ENCODE measurements around the gene ANAPC7.
"Not testable (repeated sequence)": the region's sequence is repeated elsewhere in the genome, so short reads cannot be mapped to it uniquely, and the experiment has no call there.

The ANAPC7 gene

DNA sequence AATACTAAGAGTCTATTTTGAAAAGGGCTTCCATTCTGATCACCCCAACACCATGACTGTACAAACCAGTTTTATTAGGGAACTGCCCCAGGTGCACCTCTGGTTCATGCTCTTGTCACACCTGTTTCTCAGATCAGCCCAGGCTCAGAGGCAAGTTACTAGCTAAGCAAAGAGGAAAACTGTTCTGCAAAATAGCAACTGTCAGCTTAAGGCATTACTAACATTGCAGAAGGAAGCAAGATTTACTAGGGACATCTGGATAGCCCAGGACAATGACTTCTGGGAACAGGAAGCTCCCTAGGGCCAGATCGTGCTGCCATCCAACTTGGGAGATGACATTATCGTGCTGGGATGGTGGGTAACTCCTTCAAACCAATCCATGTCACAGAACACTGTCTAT is 30.1 kb downstream of the ANAPC7 start:
- DNase-seq: no peak

DNA sequence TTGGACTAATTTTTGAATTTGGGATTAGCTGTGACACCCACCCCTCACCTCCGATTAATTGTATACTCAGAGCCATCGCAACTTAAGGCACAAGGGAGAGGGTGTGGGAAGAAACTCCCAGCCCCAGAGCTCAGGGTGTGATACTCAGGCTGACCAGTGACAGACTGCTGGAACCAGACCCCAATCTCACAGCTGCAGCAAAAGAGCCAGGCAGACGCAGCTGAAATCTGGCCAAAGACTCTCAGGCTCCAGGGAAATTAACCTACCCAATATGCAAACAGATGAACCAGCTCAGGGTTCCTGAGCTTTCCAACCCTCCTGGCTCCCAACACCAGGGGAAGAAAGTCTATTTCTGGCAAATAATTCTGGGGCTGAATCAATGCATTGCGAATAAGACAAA is 30.5 kb downstream of the ANAPC7 start:
- no peak for DNase-seq

DNA sequence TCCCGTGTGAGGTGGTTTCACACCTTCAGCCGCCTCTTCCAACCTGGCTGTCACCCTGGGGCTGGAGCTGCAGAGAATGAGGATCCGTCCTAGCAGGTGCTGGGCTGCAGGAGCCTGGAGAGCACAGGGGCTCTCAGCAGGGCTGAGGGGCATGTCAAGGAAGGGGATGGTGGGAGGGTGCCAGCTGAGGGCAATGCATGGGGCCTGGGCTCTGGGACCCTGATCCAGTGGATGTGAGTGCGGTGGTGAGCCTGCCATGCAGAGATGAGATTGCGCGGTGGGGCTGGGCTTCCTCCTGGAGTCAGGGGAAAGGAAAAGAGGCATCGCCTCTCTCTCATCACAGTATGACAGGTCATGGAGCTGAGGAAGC is 31.5 kb downstream of the ANAPC7 start:
- no peak for DNase-seq

DNA sequence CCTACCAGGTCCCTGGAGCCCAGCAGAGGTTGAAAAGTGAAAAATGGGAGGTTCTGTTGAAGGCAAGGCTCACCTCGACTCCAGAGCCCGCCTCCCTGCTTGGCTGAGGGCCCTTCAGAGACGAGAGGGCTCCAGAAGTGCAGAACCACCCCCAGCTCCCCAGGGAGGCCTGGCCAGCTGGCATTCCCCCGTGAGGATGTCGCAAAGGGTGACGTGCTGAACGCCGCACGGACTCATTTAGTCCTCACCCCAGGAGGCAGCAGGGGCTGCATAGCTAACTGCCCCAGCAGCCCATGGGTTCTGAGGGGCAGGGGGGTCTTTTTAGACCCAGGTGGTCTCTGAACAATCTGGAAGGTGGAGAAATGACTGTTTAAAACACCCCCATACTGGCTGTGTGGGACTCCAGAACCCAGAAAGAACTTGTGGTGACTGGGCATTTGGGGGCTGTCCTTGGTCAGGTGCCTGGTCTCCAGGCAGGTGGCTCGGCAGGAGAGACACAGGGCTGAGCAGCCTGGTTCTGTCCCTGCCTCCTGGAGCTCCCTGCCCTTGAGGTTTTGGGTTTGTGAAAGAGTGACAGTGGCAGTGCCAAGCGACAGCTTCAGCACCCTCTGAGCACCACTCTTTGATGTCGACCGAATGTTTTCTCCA is 32.0 kb downstream of the ANAPC7 start:
- DNase-seq: no peak

DNA sequence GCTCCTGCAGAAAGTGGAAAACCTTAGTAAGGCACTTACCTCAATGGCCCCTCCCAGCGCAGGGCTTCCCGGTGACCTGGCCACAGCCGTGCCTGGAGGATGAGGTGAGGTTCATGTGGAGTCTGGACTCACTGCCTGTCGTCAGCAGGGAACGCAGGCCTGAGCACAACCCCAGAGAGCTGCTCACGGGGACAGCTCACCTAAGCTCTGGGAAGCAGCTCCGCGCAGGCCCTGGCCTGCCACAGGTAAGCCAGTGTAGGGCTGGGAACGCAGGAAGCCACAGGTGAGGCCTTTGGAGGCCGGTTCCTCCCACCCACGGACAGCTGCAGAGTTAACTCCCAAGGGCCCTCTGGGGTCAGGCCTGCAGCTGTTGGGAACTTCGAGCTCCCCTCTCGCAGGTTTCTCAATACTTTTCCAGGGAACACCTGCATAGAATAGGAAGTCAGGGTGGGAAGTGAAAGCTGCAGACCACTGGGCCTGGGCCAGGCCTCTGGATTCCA is 32.7 kb downstream of the ANAPC7 start:
- DNase-seq: no peak

DNA sequence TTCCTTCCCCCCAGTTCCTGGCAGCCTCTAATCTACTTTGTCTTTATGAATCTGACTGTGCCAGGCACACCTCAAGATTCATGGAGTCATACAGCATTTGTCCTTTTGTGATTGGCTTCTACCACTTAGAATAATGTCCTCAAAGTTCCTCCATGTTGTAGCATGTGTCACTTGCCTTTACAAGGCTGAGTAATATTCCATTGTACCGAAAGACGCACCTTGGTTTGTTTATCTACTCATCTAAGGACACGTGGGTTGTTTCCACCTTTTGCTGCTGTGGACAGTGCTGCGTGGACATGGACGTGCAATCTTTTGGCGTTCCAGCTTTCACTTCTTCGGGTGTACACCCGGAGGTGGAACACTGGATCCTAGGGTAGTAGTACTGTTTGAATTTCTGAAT is 33.5 kb downstream of the ANAPC7 start:
- DNase-seq: no peak

DNA sequence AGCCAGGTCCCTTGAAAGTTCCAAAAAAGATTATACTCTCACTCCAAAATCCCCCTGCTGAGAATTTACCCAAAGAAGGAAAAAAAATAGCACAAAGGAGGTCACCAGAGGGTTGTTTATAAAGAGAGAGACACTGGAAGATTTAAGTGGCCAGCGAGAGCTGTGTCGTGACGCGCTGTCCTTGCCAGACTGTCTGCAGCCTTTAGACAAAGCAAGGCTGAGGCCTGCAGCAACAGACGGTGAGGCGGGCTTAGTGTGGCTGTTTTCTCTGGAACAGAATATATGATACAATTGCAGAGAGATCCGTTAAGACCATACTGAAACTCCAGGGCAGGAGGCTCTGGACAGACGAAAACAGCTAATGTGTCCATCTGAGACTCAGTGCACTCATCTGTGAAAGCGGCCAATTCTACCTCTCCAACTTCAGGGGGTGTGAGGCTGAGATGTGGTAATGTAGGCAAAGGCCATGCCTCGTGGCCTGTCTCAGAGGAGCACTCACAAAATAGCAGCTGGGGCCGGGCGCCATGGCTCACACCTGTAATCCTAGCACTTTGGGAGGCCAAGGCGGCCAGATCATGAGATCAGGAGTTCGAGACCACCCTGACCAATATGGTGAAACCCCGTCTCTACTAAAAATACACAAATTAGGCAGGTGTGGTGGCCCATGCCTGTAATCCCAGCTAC is 36.2 kb downstream of the ANAPC7 start:
- DNase-seq: no peak

DNA sequence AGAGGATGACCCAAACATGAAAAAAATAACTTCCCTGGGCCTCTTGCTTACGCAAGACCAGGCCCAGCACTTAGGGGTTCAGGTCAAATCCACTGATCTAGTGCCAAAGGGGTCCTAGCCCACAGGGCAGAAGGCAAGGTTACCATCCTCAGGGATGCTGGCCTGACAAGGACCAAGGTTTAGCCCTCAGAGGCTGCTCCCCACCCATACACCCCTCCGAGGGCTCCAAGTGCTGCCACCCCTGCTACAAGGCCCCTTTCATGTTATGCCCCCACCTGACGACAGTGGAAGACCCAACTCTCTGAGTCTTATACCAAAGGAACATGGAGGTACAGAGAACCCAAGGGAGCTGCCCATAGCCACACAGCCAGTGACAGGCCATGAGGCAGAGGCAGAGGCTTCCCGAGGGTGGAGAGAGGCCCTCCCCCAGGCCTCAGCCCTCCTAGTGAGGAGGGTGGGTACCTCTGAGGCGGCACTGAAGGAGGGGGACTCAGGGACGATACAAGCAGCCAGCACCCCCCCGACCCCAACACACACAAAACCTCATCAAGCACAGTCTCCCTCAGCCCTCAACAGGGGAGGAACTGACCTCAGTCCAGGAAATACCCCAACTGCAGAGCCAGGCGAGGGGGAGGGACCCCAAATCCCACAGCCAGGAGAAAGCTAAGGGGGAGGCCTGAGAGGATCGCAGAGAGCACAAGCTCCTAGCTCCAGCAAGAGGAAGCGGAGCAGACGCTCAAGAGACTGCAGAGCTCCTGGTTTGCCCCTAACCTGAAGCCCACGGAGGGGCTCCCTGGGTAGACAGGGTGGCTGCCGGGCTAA is 37.0 kb downstream of the ANAPC7 start:
- DNase-seq: no peak

DNA sequence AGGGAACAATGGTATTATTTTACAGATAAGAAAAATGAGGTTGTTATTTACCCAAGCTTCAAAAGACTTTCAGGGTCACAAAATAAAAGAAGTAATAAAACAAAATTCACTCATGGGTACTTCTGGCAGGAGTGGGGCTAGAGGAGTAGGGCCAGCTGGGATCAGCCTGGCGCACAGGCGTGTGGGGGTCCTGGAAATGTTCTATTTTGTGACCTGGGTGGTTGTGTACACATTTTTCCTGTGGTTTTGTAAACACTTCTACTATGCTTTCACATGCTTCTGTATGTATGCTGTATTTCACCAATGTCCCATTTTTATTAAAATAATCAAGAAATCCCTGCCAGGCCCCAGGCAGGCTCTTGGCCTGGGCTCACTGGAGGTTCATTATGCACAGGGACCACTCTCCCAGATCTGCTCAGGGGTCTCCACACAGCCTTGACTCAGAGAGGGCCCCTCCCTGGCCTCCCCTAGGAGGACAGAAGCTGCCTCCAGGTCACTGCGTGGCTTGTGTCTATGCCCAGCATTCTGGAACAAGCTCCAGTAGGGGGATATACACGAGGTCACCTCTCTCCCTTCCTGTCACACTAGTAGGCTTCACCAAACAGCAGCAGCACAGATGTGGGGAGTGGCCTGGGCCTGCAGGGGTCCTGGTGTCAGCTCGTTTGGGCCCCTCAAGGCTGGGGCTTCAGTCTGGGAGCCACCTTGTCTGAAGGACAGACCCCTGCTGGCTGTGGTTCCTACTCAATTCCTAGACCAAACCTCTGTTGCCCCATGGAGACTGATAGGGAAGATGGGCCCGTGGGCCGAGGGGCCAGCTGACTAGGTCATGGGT is 37.8 kb downstream of the ANAPC7 start:
- DNase-seq: no peak

DNA sequence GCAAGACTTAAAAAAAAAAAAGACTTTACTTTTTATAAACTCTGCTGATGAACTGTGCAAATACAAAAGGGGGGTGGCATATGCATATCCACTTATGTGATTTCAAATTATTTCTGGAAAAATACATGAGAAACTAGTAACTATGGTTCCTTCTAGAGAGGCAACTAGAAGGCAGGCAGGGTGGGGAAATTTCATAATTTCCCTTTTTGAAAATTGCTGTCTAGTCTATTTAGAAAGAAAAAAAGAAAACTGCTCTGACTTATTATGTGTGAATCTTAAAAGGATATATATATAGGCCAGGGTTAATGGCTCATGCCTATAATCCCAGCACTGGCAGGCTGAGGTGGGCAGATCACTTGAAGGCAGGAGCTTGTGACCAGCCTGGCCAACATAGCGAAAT is 42.3 kb downstream of the ANAPC7 start:
- no peak for DNase-seq

DNA sequence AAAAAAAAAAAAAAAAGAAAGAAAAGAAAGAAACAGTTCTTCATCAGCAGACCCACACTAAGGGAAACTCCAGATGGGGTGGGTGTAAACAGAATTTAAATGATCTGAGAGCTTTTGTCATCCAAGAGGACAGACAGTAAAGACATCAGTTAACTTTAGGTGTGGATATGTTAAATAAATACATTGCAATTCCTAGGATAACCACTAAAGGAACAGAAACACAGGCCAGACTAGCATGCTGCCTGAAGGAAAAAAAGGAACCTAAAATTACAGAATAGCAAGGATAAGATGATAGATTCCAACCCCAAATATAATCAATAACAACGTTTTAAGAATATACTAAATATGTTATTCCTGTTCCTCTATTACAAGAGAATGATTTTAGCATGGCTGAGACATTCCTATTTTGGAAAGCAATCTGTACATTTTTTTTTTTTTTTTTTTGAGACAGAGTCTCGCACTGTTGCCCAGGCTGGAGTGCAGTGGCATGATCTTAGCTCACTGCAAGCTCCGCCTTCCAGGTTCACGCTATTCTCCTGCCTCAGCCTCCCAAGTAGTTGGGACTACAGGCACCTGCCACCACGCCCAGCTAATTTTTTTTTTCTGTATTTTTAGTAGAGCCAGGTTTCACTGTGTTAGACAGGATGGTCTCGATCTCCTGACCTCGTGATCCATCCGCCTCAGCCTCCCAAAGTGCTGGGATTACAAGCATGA is 45.0 kb downstream of the ANAPC7 start:
- not testable (repeated sequence) for DNase-seq

DNA sequence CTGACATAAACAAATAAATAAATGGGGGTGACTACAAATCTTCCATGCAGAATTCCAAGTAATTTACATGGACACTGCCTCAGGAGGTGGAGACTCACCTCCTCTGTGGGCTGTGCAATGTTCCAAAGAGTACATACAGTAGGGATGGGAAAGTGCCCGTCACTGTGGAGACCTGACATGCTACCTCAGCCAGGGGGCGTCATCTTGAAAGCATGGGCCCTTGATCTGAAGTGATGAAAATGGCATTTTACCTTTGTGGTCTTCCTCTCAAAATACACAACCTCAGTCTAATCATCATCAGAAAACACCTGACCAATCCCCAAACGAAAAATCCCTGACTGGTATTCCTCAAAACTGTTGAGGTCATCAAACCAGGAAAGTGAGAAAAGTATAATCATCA is 48.4 kb downstream of the ANAPC7 start:
- DNase-seq: peak in 1 of 2 donors; percentile 34

DNA sequence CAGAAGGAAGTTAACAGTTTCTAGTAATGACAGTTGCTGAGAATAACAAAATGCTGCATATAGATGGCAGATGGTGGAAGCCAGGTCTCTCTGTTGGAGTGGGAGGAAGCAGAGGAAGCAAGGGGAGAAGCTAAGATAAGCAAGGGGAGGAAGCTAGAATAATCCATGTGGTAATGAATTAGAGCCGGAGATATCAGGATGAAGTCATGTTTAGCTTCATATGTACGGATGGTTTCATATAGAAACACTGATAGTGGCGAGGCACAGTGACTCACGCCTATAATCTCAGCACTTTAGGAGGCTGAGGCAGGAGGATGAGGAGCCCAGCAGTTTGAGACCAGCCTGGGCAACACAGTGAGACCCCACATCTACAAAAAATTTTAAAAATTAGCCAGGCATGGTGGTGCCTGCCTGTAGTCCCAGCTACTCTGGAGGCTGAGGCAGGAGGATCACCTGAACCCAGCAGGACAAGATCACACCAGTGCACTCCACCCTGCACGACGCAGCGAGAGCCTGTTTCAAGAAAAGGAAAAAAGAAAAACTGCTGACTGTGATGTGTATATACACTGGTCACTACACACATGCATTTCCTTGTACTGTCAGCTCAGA is 49.2 kb downstream of the ANAPC7 start:
- DNase-seq: no peak

DNA sequence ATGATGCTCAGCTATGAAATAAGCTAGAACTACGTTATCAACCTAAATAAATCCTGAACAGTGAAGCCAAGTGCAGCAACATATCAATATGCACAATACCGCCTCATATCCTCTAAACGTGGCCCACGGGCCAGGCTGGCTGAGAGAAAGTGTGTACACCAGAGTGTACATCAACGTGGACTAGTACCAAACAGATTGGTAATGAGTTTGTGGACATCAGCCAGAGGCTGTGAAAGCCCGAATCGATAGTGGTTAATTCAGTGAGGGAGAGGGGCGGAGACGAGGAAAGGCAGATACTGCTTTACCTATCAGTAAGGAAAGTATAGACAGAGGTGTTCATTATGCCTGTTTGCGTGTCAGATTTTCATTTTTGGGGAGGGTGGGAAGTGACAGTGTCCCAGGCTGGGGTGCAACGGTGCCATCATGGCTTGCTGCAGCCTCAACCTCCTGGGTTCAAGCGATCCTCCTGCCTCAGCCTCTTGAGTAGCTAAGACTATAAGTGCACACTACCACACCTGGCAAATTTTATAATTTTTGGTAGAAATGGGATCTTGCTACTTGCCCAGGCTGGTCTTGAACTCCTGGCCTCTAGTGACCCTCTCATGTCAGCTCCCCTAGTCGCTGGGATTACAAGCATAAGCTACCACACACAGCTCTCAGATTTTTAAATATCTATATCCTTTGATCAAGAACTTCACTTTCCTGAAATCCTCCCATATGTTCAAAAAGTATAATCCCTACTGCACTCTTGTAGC is 50.1 kb downstream of the ANAPC7 start:
- no peak for DNase-seq

DNA sequence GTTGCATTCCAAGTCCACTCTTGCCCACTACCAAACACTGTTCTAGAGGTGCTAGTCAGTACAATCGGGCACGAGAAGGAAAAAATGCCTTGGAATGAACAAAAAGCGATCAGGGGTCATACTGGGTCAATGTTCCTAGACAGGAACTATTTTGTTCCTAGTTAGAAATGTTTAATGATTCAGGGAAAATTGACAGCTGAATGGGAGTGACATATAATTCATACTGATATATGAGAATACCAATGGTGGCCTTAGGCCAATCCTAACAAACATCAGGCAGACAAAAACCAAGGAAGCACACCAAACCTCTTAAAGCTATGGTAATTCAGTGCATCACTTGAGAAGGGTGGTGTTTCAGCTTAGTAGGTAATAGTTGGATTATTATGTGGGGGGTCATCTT is 51.1 kb downstream of the ANAPC7 start:
- DNase-seq: no peak

DNA sequence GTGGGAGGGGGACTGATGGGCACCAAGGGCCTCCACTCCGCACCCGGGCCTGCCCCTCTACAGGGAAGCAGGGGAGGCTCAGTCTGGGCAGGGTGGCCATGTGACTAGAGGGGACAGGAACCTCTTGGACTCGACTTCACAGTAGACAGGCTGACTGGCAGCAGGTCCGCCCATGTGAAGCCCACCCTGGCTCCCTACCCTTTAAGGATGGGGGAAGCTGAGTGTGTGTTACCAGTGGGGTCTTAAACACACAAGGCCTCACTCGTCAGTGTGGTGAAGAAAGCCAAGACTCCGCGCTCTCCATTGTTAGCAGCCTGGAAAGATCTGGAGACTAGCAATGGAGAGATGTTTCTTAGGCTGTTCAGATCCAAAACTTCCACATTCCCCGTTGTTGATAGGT is 52.4 kb downstream of the ANAPC7 start:
- DNase-seq: no peak

DNA sequence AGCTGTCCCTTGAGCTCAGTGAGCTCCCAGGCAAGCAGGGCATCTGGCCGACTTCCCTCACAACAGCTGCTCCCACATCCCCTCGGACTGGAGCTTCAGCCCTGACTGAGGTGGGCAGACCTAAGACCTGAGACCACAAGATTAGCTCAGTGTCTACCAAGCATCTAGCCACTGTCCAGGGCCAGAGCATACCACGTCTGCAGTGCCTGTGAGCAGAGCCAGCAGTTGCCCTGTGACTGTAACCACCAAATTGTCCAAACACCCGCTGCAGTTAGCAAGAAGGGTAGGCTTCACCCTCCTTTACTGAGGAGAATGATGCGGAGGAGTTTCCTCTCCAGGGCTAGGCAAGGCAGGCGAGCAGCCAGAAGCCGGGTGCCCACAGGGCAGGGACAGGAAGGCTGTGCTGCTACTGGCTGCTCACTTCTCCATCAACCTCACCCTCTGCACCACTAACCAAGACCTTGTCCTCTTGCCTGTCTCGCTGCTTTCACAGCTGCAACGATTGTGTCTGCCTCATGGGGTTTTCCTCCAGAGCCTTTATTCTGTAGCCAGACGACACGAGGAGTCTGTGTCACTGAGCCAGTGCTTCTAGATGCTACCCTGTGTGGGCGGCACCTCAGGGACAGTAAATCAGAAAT is 53.9 kb downstream of the ANAPC7 start:
- DNase-seq: peak; percentile 44 to 46

DNA sequence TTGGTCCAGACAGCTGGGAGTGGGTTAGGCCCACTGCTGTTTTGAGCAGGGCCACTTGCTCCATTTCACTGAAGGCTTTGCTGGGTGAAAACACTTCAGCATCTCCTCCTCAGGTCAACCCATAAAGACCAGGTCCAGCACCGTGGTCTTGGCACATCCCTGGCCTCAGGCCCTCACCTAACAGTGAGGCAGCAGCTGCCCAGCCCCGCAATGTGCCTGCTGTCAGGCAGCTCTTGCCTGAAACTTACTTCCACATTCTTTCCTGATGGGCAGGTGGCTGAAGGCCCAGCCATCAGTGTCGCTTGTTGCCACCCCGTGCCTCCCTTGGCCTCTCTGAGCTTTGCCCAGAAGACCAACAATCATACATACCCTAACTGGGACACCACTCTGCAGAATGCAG is 54.4 kb downstream of the ANAPC7 start:
- DNase-seq: no peak

DNA sequence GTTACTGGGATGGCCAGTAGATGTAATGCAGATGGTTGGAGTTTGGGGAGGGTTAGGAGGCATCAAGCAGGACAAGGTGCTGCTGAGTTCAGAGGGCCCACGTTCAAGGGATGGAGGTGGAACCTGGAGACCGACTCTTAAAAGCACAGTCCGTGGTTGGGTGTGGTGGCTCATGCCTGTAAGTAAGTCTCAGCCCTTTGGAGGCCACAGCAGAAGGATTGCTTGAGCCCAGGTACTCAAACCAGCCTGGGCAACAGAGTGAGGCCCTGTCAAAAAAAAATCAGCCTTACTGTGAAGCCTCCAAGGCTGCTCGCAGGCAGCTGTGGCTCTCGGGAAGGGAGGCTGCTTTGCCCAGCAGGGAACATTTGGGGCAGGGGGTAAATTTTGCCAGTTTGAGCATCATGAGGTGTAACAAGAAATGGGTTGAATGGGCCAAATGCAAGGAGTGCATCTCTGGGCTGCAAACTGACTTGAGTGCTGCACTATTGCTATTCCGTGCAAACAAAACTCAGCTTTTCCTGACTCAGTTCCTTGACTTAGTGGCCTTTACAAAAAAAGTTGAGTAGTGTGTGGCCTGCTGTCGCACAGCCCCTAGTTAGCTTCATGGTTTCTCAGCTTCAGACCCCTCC is 55.0 kb downstream of the ANAPC7 start:
- DNase-seq: no peak

DNA sequence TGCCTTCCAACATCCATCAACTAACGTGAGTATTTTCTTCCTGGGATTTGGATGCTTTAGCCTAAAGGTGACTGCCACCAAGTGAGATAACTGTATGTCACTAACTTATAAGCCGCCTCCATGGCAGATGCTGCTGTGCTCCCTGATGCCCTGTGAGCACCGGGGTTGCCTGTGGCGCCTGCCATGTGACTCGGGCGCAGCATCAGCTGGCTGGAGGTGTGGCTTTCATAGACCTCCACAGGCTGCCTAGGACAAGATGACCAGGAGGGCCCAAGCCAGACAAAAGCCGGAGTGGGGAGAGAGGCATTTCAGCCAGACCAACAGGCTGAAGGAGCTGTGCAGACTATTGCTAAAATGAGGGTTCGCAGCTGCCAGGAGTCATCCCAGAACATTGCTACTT is 55.7 kb downstream of the ANAPC7 start:
- no peak for DNase-seq

Data from stimulated activated CD4-positive, alpha-beta T cell treated with anti-CD3 and anti-CD28 coated beads, Interleukin-2, amount 100 ng/mL, for 24 hours (primary cell).